Measurements from ENCODE around the gene PLEKHG4.

GRCh38 chr16:67301080-67301782 is 21.9 kb downstream of the PLEKHG4 start:
- TF ChIP-seq TAF1 (IDR thresholded peaks at IDR 0.05; ENCODE audit: borderline replicate concordance, low read depth, low read length), result no peak
- TF ChIP-seq POLR2AphosphoS5 (IDR thresholded peaks at IDR 0.05; ENCODE audit: low read depth, low read length), result no peak

Measured in GM12892 (cell line).